Measurements from ENCODE around the gene MVB12B.

- no peak for TF ChIP-seq CTCF (IDR thresholded peaks at IDR 0.05 in 4 of 5, conservative IDR thresholded peaks at IDR 0.05 in 1 of 5)
- no peak for TF ChIP-seq POLR2A (IDR thresholded peaks at IDR 0.05)
Measured at GRCh38 chr9:126520453-126520852, 193.8 kb downstream of the MVB12B start.
